Type B pancreatic cell (in vitro differentiated cells): ENCODE measurements around the gene OR4D10. TPM values are rescaled to one million over a fixed set of nuclear protein-coding genes. Genes with fewer than 3 reads are reported as not detected.

Experiments used
- DNase-seq: peaks from one replicate; pipeline ENCODE4 v3.0.0; 2021; ENCODE audit warnings: mixed read lengths; ENCODE audit not compliant: unreplicated experiment; ENCODE audit errors: extremely low spot score
- H3K27ac Mint-ChIP-seq: 2 replicates; pipeline ENCODE4 v1.8.0; 2021; ENCODE audit warnings: mild to moderate bottlenecking, mixed read lengths
- H3K27me3 Mint-ChIP-seq: 2 replicates; pipeline ENCODE4 v1.8.0; 2021; ENCODE audit warnings: mixed read lengths
- H3K36me3 Mint-ChIP-seq: 2 replicates; pipeline ENCODE4 v1.8.0; 2021; ENCODE audit warnings: mixed read lengths
- H3K4me1 Mint-ChIP-seq: one replicate; pipeline ENCODE4 v1.8.0; 2021; ENCODE audit warnings: mixed read lengths; ENCODE audit not compliant: unreplicated experiment
- H3K4me3 Mint-ChIP-seq: 2 replicates; pipeline ENCODE4 v1.8.0; 2021; ENCODE audit warnings: mild to moderate bottlenecking, mixed read lengths
- H3K9me3 Mint-ChIP-seq: 2 replicates; pipeline ENCODE4 v1.8.0; 2021; ENCODE audit warnings: mixed read lengths
- long read RNA-seq: library from polyadenylated mRNA; unstranded; transcript quantifications from one replicate; pipeline ENCODE4 v2.0.0, GENCODE V29; 2020
- total RNA-seq: library from RNA; stranded (reverse); gene quantifications from 2 replicates; pipeline ENCODE4 v1.2.1, GENCODE V29; 2021; ENCODE audit warnings: low replicate concordance
- TF ChIP-seq, protein P1 (sequence below): fragments of 200-600 bp; sonication (generic); conservative IDR thresholded peaks from 2 replicates; pipeline ENCODE4 v1.5.0; 2021; ENCODE audit warnings: antibody characterized with exemption, mild to moderate bottlenecking

OR4D10 gene
- not detected in 2 replicates for total RNA-seq
- long read RNA-seq = 0 reads

DNA sequence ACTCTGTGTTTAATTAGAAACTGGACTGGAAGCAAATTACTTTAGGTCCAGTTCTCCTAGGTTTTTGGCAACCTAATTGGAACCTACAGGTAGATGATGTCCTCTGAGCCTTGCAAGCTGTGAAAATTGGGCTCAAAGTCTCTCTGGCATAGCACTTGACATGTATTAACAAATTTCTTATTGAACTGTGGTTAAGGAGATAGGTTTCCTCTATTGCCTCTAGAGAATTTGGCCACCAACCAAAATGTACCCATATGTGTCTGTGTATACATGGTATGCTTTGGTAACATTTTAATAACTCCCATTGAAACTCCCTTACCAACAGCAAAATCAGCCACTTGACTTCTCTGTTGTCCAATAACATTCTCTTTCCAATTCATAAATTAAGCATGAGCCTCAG is at the start of gene OR4D10:
OR4D10 (plus strand) TSS at position 301 of the 400 bp plus-strand sequence. CDS start 4,115 bp downstream, outside the sequence.
- peaks cover 5% of the 10 kb centered on the region for H3K27me3 Mint-ChIP-seq
- H3K4me3 Mint-ChIP-seq = no peak within 1 kb of the TSS
- TF ChIP-seq, protein P1, sequence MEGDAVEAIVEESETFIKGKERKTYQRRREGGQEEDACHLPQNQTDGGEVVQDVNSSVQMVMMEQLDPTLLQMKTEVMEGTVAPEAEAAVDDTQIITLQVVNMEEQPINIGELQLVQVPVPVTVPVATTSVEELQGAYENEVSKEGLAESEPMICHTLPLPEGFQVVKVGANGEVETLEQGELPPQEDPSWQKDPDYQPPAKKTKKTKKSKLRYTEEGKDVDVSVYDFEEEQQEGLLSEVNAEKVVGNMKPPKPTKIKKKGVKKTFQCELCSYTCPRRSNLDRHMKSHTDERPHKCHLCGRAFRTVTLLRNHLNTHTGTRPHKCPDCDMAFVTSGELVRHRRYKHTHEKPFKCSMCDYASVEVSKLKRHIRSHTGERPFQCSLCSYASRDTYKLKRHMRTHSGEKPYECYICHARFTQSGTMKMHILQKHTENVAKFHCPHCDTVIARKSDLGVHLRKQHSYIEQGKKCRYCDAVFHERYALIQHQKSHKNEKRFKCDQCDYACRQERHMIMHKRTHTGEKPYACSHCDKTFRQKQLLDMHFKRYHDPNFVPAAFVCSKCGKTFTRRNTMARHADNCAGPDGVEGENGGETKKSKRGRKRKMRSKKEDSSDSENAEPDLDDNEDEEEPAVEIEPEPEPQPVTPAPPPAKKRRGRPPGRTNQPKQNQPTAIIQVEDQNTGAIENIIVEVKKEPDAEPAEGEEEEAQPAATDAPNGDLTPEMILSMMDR = no peak
- no peak within 1 kb of the TSS for H3K27ac Mint-ChIP-seq
- no peaks in the 10 kb centered on the region for H3K9me3 Mint-ChIP-seq
- DNase-seq = no peak
- H3K4me1 Mint-ChIP-seq = no peaks in the 10 kb centered on the region
- no peaks in the 10 kb centered on the region for H3K36me3 Mint-ChIP-seq

DNA sequence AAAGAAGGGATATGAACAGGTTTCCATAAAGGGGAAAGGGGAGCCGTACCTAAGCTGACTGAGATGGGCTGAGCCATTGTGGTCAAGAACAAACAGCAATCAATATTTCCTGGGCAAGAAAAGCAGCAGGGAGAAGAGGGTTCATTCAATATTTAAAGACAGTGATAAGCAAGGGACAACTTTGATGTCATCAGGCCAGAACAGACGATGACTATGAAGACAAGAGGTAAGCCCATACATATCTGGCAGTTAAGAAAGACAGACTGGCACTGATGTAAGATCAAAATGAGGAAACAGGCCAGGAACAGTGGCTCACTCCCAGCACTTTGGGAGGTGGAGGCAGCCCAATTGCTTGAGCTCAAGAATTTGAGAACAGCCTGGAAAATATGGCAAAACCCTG is 49.3 kb upstream of the OR4D10 start:
- TF ChIP-seq, protein P1 = no peak
- Mint-ChIP-seq H3K27me3 (no peaks in the 10 kb centered on the region), H3K4me3 (no peak overlapping the region), H3K4me1 (peaks cover 18% of the 10 kb centered on the region), H3K27ac (no peak overlapping the region), H3K36me3 (no peaks in the 10 kb centered on the region), H3K9me3 (no peaks in the 10 kb centered on the region)
- no peak for DNase-seq

DNA sequence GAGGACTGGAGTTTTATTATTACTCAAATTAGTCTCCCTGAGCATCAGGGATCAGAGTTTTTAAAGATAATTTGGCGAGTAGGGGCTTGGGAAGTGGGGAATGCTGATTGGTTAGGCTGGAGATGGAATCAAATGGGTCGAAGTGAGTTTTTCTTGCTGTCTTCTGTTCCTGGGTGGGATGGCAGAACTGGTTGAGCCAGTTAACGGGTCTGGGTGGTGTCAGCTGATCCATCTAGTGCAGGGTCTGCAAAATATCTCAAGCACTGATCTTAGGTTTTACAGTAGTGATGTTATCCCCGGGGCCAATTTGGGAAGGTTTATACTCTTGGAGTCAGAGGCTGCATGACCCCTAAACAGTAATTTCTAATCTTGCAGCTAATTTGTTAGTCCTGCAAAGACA is 48.0 kb upstream of the OR4D10 start:
- no peaks in the 10 kb centered on the region for H3K27me3 Mint-ChIP-seq
- DNase-seq = no peak
- no peaks in the 10 kb centered on the region for H3K9me3 Mint-ChIP-seq
- TF ChIP-seq, protein P1 = no peak
- no peak overlapping the region for H3K4me3 Mint-ChIP-seq
- no peaks in the 10 kb centered on the region for H3K36me3 Mint-ChIP-seq
- no peak overlapping the region for H3K27ac Mint-ChIP-seq
- peaks cover 18% of the 10 kb centered on the region for H3K4me1 Mint-ChIP-seq

DNA sequence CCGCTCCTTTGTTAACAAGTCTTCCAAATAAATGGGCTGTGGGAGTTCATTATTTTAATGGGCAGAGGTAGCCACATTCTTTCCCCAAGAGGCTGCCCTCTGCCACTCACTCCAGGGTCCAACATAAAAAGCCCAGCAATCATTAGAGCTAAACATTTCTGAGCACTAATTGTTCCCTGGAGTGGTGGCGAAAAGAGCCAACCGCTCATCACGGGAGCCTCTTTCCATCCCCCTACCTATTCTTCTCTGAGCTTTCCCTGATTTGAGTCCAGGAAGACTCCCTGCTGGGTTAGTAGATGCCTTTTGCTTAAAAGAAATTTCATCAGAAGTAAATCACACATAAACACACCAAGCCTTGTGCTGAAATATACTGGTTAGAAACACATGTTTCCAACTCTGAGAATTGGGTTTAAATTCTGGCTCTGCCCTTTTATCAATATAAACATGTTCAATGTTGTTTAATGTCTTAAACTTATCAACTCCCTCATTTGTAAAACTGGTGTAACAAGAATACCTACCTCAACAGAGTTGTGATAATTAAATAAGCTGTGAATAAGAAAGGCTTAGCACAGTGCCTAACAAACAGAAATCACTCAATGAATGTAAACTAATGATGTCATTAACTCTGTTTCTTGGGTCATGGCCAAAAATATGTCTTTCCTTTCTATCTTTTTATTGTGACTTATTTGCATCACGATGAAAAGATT is 46.6 kb upstream of the OR4D10 start, which contains the start of gene OR5A2:
OR5A2 (minus strand) TSS at position 53 of the 707 bp plus-strand sequence. CDS start 3,460 bp downstream, outside the sequence.
- no peak within 1 kb of the TSS for H3K4me3 Mint-ChIP-seq

DNA sequence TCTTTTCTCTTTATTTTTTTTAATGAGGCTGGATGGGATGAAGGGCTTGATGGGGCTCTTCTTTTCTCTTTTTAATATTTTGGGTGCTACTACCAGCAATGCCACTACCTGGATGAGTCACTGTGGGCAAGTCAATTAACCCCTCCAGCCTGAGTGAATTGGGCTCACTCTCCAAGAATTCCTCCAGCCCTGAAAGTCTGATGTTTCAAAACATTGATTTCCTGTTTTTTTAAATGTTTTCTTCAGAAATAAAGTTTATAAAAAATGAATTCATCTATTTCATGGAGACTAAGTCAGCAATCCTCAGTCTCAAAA is 46.1 kb upstream of the OR4D10 start:
- no peak overlapping the region for H3K4me3 Mint-ChIP-seq

More for the DNA sequence above, 46.6 kb upstream of the OR4D10 start, which contains the start of gene OR5A2:
- DNase-seq = no peak
- H3K27me3 Mint-ChIP-seq = no peaks in the 10 kb centered on the region
- no peaks in the 10 kb centered on the region for H3K9me3 Mint-ChIP-seq
- TF ChIP-seq, protein P1 = no peak
- H3K4me1 Mint-ChIP-seq = peaks cover 18% of the 10 kb centered on the region
- no peaks in the 10 kb centered on the region for H3K36me3 Mint-ChIP-seq
- no peak within 1 kb of the TSS for H3K27ac Mint-ChIP-seq

More for the DNA sequence above, 46.1 kb upstream of the OR4D10 start:
- Mint-ChIP-seq H3K4me1 (peaks cover 18% of the 10 kb centered on the region), H3K27ac (no peak overlapping the region), H3K36me3 (no peaks in the 10 kb centered on the region), H3K27me3 (peaks cover 1% of the 10 kb centered on the region), H3K9me3 (no peaks in the 10 kb centered on the region)
- TF ChIP-seq, protein P1 = no peak
- DNase-seq = no peak
